Osteoblast (primary cell): Measurements from ENCODE around the gene TASOR. TPM values are rescaled to one million over a fixed set of nuclear protein-coding genes. Genes with fewer than 3 reads are reported as not detected.

Source experiments
- DNase-seq: peaks from one replicate; pipeline ENCODE4 v3.0.0; 2011; ENCODE audit warnings: low spot score, mixed read lengths; ENCODE audit not compliant: insufficient read length; ENCODE audit errors: missing footprints
- H2AFZ ChIP-seq: 2 replicates; pipeline ENCODE4 v1.6.0; 2011; ENCODE audit warnings: mild to moderate bottlenecking, low read length
- H3K27ac ChIP-seq: 2 replicates; pipeline ENCODE4 v1.5.1; 2011; ENCODE audit warnings: mild to moderate bottlenecking, low read depth, low read length, moderate library complexity
- H3K27me3 ChIP-seq: 2 replicates; pipeline ENCODE4 v1.6.0; 2012; ENCODE audit warnings: mild to moderate bottlenecking, control low read depth, inconsistent platforms, low read length, moderate library complexity; ENCODE audit not compliant: insufficient read depth
- H3K36me3 ChIP-seq: 2 replicates; pipeline ENCODE4 v1.5.1; 2011; ENCODE audit warnings: mild to moderate bottlenecking, low read length, control low read depth, moderate library complexity; ENCODE audit not compliant: insufficient read depth
- H3K4me1 ChIP-seq: 2 replicates; pipeline ENCODE4 v1.5.1; 2011; ENCODE audit warnings: mild to moderate bottlenecking, low read length, control low read depth, moderate library complexity; ENCODE audit not compliant: insufficient read depth
- H3K4me2 ChIP-seq: 2 replicates; pipeline ENCODE4 v1.6.0; 2011; ENCODE audit warnings: mild to moderate bottlenecking, low read length; ENCODE audit not compliant: insufficient read depth
- H3K4me3 ChIP-seq: fragments of 200-600 bp; sonication (generic); 3 replicates; pipeline ENCODE4 v1.5.1; 2012; ENCODE audit warnings: mild to moderate bottlenecking, low read length, inconsistent platforms; ENCODE audit not compliant: insufficient read depth
- H3K79me2 ChIP-seq: 2 replicates; pipeline ENCODE4 v1.6.0; 2012; ENCODE audit warnings: mild to moderate bottlenecking, low read length, control low read depth, inconsistent platforms; ENCODE audit not compliant: insufficient read depth
- H3K9me3 ChIP-seq: 2 replicates; pipeline ENCODE4 v1.5.1; 2011; ENCODE audit warnings: low read depth, low read length, control low read depth
- H4K20me1 ChIP-seq: 2 replicates; pipeline ENCODE4 v1.6.0; 2012; ENCODE audit warnings: mild to moderate bottlenecking, low read length, control low read depth; ENCODE audit not compliant: insufficient read depth
- total RNA-seq: library from RNA; depleted of rRNA; stranded (reverse); fragments of >200 nt; gene quantifications from 2 replicates; pipeline ENCODE4 v1.2.3, GENCODE V29; 2012
- TF ChIP-seq, protein P1 (sequence below): IDR thresholded peaks from 2 replicates; pipeline ENCODE4 v1.5.1; 2011; ENCODE audit warnings: mild to moderate bottlenecking, low read depth, low read length, moderate library complexity; ENCODE audit errors: extremely low read depth

Gene TASOR
- total RNA-seq, 1 donor, result 65.5 TPM

- TF ChIP-seq, protein P1, sequence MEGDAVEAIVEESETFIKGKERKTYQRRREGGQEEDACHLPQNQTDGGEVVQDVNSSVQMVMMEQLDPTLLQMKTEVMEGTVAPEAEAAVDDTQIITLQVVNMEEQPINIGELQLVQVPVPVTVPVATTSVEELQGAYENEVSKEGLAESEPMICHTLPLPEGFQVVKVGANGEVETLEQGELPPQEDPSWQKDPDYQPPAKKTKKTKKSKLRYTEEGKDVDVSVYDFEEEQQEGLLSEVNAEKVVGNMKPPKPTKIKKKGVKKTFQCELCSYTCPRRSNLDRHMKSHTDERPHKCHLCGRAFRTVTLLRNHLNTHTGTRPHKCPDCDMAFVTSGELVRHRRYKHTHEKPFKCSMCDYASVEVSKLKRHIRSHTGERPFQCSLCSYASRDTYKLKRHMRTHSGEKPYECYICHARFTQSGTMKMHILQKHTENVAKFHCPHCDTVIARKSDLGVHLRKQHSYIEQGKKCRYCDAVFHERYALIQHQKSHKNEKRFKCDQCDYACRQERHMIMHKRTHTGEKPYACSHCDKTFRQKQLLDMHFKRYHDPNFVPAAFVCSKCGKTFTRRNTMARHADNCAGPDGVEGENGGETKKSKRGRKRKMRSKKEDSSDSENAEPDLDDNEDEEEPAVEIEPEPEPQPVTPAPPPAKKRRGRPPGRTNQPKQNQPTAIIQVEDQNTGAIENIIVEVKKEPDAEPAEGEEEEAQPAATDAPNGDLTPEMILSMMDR, result no peak
- peaks cover 40% of the 10 kb centered on the region for H3K36me3 ChIP-seq
- DNase-seq, result no peak
- H3K79me2 ChIP-seq, result peaks cover 23% of the 10 kb centered on the region
- no peak overlapping the region for H3K27ac ChIP-seq
- no peaks in the 10 kb centered on the region for H3K9me3 ChIP-seq
- no peak overlapping the region for H3K4me2 ChIP-seq
- no peak overlapping the region for H2AFZ ChIP-seq
- H3K4me1 ChIP-seq, result no peaks in the 10 kb centered on the region
- H3K4me3 ChIP-seq, result no peak overlapping the region
- H3K27me3 ChIP-seq, result no peaks in the 10 kb centered on the region
- peaks cover 4% of the 10 kb centered on the region for H4K20me1 ChIP-seq
These were observed 37.7 kb downstream of the TASOR start for GRCh38 chr3:56645407-56645806.

DNA sequence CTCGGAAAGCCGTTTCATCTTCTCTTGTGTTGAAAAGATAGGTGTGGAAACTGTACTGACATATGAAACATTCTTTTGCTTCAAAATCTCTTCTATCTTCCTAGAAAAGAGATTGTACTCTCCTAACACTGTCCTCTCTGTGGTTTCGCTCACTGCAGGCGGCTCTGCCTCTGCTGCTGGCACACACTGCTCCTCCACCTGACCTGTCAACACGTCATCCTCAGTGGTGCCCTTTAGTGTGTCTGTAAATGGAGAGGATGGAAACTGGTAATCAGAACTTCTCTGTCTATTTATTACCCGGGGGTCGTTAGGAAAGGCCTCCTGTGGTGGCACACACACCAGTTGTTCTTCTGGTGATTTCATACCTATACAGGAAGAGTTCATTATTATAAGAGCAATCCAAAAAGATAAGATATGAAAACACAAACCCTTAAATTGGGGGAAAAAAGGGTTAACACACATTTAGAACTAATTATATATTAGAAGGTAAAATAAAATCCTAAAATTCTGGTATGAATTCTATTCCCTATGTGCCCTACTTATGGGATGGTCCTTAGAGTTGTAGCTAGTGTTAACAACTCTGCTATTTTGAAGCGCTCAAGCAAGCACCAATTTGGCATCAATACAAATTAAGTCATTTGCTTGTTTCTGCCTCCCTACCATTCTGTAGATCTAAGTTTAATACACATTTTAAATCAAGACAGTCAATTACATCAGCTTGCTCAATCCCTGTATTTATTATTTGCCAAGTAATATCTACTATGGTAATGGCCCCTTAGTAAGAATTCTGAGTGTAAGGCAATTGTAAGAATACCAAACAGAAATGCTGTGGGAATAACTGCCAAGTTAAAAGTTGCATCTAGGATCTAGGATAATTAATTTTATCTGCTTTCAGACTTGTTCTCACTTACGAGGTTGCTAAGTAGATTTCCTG is 49.2 kb downstream of the TASOR start:
- Histone ChIP-seq H2AFZ (no peak overlapping the region), H3K27ac (no peak overlapping the region), H3K4me3 (no peak overlapping the region), H3K4me2 (no peak overlapping the region), H3K36me3 (peaks cover 42% of the 10 kb centered on the region), H3K9me3 (no peaks in the 10 kb centered on the region), H3K4me1 (no peaks in the 10 kb centered on the region), H4K20me1 (no peaks in the 10 kb centered on the region), H3K27me3 (no peaks in the 10 kb centered on the region), H3K79me2 (no peaks in the 10 kb centered on the region)
- DNase-seq, result no peak
- TF ChIP-seq, protein P1, result no peak

Other genes starting within 250 kb of the TASOR start
- 0.36 TPM in 1 of 2 replicates, not detected in the other for gene ERC2, start 214.8 kb downstream of the TASOR start, total RNA-seq
- gene CCDC66, start 126.1 kb downstream of the TASOR start, total RNA-seq, result 34.7 and 48.0 TPM in 2 replicates
- gene ARHGEF3, start 118.7 kb upstream of the TASOR start, total RNA-seq, result 21.7 and 22.7 TPM in 2 replicates